ENCODE results near the gene NUP210.

The NUP210 gene

GRCh38 chr3:13268120-13268519 is 152.0 kb downstream of the NUP210 start:
- no peak for TF ChIP-seq CTCF (IDR thresholded peaks at IDR 0.05; ENCODE audit: low read depth, low read length)

GRCh38 chr3:13266651-13267362 is 153.3 kb downstream of the NUP210 start:
- no peak overlapping the region for H3K4me3 ChIP-seq (ENCODE audit: low read depth, low read length)
- no peak for TF ChIP-seq CTCF (IDR thresholded peaks at IDR 0.05; ENCODE audit: low read depth, low read length)

More at GRCh38 chr3:13268120-13268519, 152.0 kb downstream of the NUP210 start:
- no peak overlapping the region for H3K4me3 ChIP-seq (ENCODE audit: low read depth, low read length)

All from WI38 (cell line).